ENCODE results near the gene ERCC4.

ERCC4 gene

GRCh38 chr16:13919683-13920509, at the start of gene ERCC4:
TSS of gene ERCC4 (plus strand) at chr16:13920154. CDS start at chr16:13920166, 12 bp downstream.
- DNase-seq (ENCODE audit: low read depth) = peak; percentile 98
- TF ChIP-seq POLR2A (IDR thresholded peaks at IDR 0.05; ENCODE audit: extremely low read depth, insufficient read length) (peak; percentile 52), MAX (IDR thresholded peaks at IDR 0.05; ENCODE audit: low read depth, low read length) (no peak), MYC (IDR thresholded peaks at IDR 0.05; ENCODE audit: low read depth, low read length) (no peak), CTCF (IDR thresholded peaks at IDR 0.05; ENCODE audit: low read depth, low read length) (peak; percentile 86)
- peak within 1 kb of the TSS; percentile 85 for H3K4me3 ChIP-seq (ENCODE audit: low read depth, low read length)

- no peak overlapping the region for H3K4me3 ChIP-seq (ENCODE audit: low read depth, low read length)
- DNase-seq (ENCODE audit: low read depth) = peak; percentile 37
- TF ChIP-seq MAX (IDR thresholded peaks at IDR 0.05; ENCODE audit: low read depth, low read length) (no peak), CTCF (IDR thresholded peaks at IDR 0.05; ENCODE audit: low read depth, low read length) (peak; percentile 47)
Measured at GRCh38 chr16:13873835-13874438, 46.0 kb upstream of the ERCC4 start.

- TF ChIP-seq MYC (IDR thresholded peaks at IDR 0.05; ENCODE audit: low read depth, low read length) (no peak), POLR2A (IDR thresholded peaks at IDR 0.05; ENCODE audit: extremely low read depth, insufficient read length) (no peak), MAX (IDR thresholded peaks at IDR 0.05; ENCODE audit: low read depth, low read length) (no peak), CTCF (IDR thresholded peaks at IDR 0.05; ENCODE audit: low read depth, low read length) (no peak)
- no peak for DNase-seq (ENCODE audit: low read depth)
- H3K4me3 ChIP-seq (ENCODE audit: low read depth, low read length) = no peak overlapping the region
Measured at GRCh38 chr16:13875614-13876284, 44.2 kb upstream of the ERCC4 start.

- TF ChIP-seq CTCF (IDR thresholded peaks at IDR 0.05; ENCODE audit: low read depth, low read length) (no peak), MAX (IDR thresholded peaks at IDR 0.05; ENCODE audit: low read depth, low read length) (no peak), POLR2A (IDR thresholded peaks at IDR 0.05; ENCODE audit: extremely low read depth, insufficient read length) (no peak), MYC (IDR thresholded peaks at IDR 0.05; ENCODE audit: low read depth, low read length) (no peak)
- DNase-seq (ENCODE audit: low read depth) = no peak
- H3K4me3 ChIP-seq (ENCODE audit: low read depth, low read length) = no peak overlapping the region
Measured at GRCh38 chr16:13883276-13883675, 36.7 kb upstream of the ERCC4 start.

GRCh38 chr16:13883881-13884280, 36.1 kb upstream of the ERCC4 start:
- no peak for DNase-seq (ENCODE audit: low read depth)
- TF ChIP-seq POLR2A (IDR thresholded peaks at IDR 0.05; ENCODE audit: extremely low read depth, insufficient read length) (no peak), MYC (IDR thresholded peaks at IDR 0.05; ENCODE audit: low read depth, low read length) (no peak), CTCF (IDR thresholded peaks at IDR 0.05; ENCODE audit: low read depth, low read length) (no peak), MAX (IDR thresholded peaks at IDR 0.05; ENCODE audit: low read depth, low read length) (no peak)
- H3K4me3 ChIP-seq (ENCODE audit: low read depth, low read length) = no peak overlapping the region
